B cell (primary cell): Measurements from ENCODE around the gene DMAP1. TPM values are rescaled to one million over a fixed set of nuclear protein-coding genes. Genes with fewer than 3 reads are reported as not detected.

Source experiments
- ATAC-seq: fragments of 200-7000 bp; cut with Tn5 transposase; one replicate; pipeline ENCODE4 v1.10.0; 2021; ENCODE audit warnings: low read depth, mild to moderate bottlenecking, moderate number of reproducible peaks, moderate library complexity
- CTCF ChIA-PET: fragments of 350-600 bp; sonication (Branson Sonifier 250); formaldehyde crosslinking; loops from one replicate; lab custom pipeline; 2021; ENCODE audit warnings: antibody characterized with exemption, inconsistent platforms; lab: Charles Lee
- POLR2A ChIA-PET: fragments of 350-600 bp; sonication (Branson Sonifier 250); formaldehyde crosslinking; loops from one replicate; lab custom pipeline; 2021; ENCODE audit warnings: antibody characterized with exemption; lab: Charles Lee
- DNase-seq: peaks from one replicate; pipeline ENCODE4 v3.0.0; 2013
- H2AFZ ChIP-seq: 2 replicates; pipeline ENCODE4 v1.6.1; 2012; ENCODE audit warnings: mild to moderate bottlenecking, low read depth, low read length; ENCODE audit not compliant: insufficient read depth, poor library complexity, severe bottlenecking
- H3K27ac ChIP-seq, 2 donors: 1 replicate in 1 of 2; 2 replicates in 1 of 2; pipeline ENCODE4 v1.5.1; 2012 to 2013; ENCODE audit warnings: low read length in 2 of 2, mild to moderate bottlenecking in 2 of 2, moderate library complexity in 1 of 2
- H3K27me3 ChIP-seq, 4 experiments: fragments of 200-600 bp in 1 of 4; sonication (generic) in 1 of 4; replicated peaks in 1 of 4; 1 replicate in 2 of 4; 2 replicates in 2 of 4; pipeline versions ENCODE4 v1.6.1 to v1.7.0; 2013 to 2016; ENCODE audit warnings: low read length in 3 of 4, mild to moderate bottlenecking in 2 of 4, mixed read lengths in 1 of 4, moderate library complexity in 1 of 4; ENCODE audit not compliant: insufficient read depth in 4 of 4, control insufficient read depth in 3 of 4; ENCODE audit errors: control extremely low read depth in 1 of 4
- H3K36me3 ChIP-seq, 2 experiments: replicated peaks in 1 of 2; 1 replicate in 1 of 2; 2 replicates in 1 of 2; pipeline versions ENCODE4 v1.6.1 to v1.7.1; 2013; ENCODE audit warnings: low read length in 1 of 2; ENCODE audit not compliant: insufficient read depth in 2 of 2, control insufficient read depth in 1 of 2; ENCODE audit errors: control extremely low read depth in 1 of 2, extremely low read depth in 1 of 2
- H3K4me1 ChIP-seq, 2 donors: fragments of 200-600 bp in 1 of 2; sonication (generic) in 1 of 2; 1 replicate in 1 of 2; 2 replicates in 1 of 2; pipeline versions ENCODE4 v1.5.1 to v1.6.1; 2013 to 2017; ENCODE audit warnings: low read length in 2 of 2; ENCODE audit not compliant: control insufficient read depth in 2 of 2, insufficient read depth in 2 of 2
- H3K4me2 ChIP-seq: replicated peaks from 2 replicates; pipeline ENCODE3; 2012; ENCODE audit warnings: mild to moderate bottlenecking, low read depth, low read length; ENCODE audit not compliant: poor library complexity, severe bottlenecking
- H3K4me3 ChIP-seq, 5 experiments: fragments of 200-600 bp in 1 of 5; sonication (generic) in 1 of 5; 1 replicate in 3 of 5; 2 replicates in 2 of 5; pipeline versions ENCODE4 v1.5.1 to v1.7.0; 2011 to 2016; ENCODE audit warnings: low read length in 4 of 5, mild to moderate bottlenecking in 4 of 5, low read depth in 2 of 5, control low read depth in 1 of 5, moderate library complexity in 1 of 5; ENCODE audit not compliant: insufficient read depth in 1 of 5; ENCODE audit errors: control extremely low read depth in 1 of 5, extremely low read depth in 1 of 5
- H3K79me2 ChIP-seq: fragments of 200-600 bp; sonication (generic); one replicate; pipeline ENCODE4 v1.6.0; 2016; ENCODE audit warnings: low read length; ENCODE audit not compliant: control insufficient read depth, insufficient read depth
- H3K9ac ChIP-seq: fragments of 200-600 bp; sonication (generic); 2 replicates; pipeline ENCODE4 v1.6.1; 2017; ENCODE audit warnings: mild to moderate bottlenecking, low read length, moderate library complexity
- H3K9me3 ChIP-seq, 3 donors: one replicate each; pipeline versions ENCODE4 v1.6.1 to v1.7.1; 2013; ENCODE audit warnings: low read length in 2 of 3; ENCODE audit not compliant: control insufficient read depth in 2 of 3, insufficient read depth in 1 of 3; ENCODE audit errors: control extremely low read depth in 1 of 3
- H4K20me1 ChIP-seq: 2 replicates; pipeline ENCODE4 v1.6.0; 2012; ENCODE audit warnings: mild to moderate bottlenecking, low read length; ENCODE audit not compliant: insufficient read depth, control insufficient read depth, poor library complexity, severe bottlenecking
- H3K27ac Mint-ChIP-seq: one replicate; pipeline ENCODE4 v1.8.0; 2021; ENCODE audit warnings: mixed read lengths
- H3K27me3 Mint-ChIP-seq: one replicate; pipeline ENCODE4 v1.8.0; 2021; ENCODE audit warnings: mixed read lengths
- H3K4me1 Mint-ChIP-seq: one replicate; pipeline ENCODE4 v1.8.0; 2021; ENCODE audit warnings: mixed read lengths
- H3K4me3 Mint-ChIP-seq: one replicate; pipeline ENCODE4 v1.8.0; 2021; ENCODE audit warnings: mixed read lengths
- H3K9me3 Mint-ChIP-seq: one replicate; pipeline ENCODE4 v1.8.0; 2022; ENCODE audit warnings: mixed read lengths; ENCODE audit not compliant: insufficient read depth
- EZH2 ChIP-seq: IDR thresholded peaks from 2 replicates; pipeline ENCODE4 v1.6.1; 2012; ENCODE audit warnings: borderline replicate concordance, low read depth, mild to moderate bottlenecking, moderate library complexity, low read length; ENCODE audit not compliant: insufficient read depth, poor library complexity, severe bottlenecking
- WGBS: methylation state at CpG from one replicate; pipeline ENCODE4 v1.1.5; 2013; ENCODE audit warnings: missing lambda C conversion rate; ENCODE audit not compliant: insufficient coverage; 5-methylcytosine and 5-hydroxymethylcytosine counted together
- intact Hi-C: fragments of 100-400 bp; cut with micrococcal nuclease; formaldehyde crosslinking; loops from one replicate; pipeline ENCODE4 v1.10.0; 2022
- polyA plus RNA-seq: library from polyadenylated mRNA; depleted of rRNA; stranded (reverse); fragments of >200 nt; gene quantifications from 2 replicates; pipeline ENCODE4 v1.2.3, GENCODE V29; 2012
- total RNA-seq, 2 donors: library from RNA; stranded (reverse); fragments of 120-200 nt in 1 of 2; gene quantifications; 1 replicate in 1 of 2; 2 replicates in 1 of 2; pipeline versions ENCODE4 v1.2.3 to v1.2.4, GENCODE V29; 2013 to 2022
- TF ChIP-seq, protein P1 (sequence below): fragments of 200-600 bp; IDR thresholded peaks from one replicate; pipeline ENCODE4 v1.8.0; 2022; ENCODE audit warnings: antibody characterized with exemption, mild to moderate bottlenecking

DMAP1 gene
- total and polyA plus RNA-seq, 2 donors (not counting 1 experiment from before 2014, with no cell fraction given), result 88.5 to 116 TPM

DNA sequence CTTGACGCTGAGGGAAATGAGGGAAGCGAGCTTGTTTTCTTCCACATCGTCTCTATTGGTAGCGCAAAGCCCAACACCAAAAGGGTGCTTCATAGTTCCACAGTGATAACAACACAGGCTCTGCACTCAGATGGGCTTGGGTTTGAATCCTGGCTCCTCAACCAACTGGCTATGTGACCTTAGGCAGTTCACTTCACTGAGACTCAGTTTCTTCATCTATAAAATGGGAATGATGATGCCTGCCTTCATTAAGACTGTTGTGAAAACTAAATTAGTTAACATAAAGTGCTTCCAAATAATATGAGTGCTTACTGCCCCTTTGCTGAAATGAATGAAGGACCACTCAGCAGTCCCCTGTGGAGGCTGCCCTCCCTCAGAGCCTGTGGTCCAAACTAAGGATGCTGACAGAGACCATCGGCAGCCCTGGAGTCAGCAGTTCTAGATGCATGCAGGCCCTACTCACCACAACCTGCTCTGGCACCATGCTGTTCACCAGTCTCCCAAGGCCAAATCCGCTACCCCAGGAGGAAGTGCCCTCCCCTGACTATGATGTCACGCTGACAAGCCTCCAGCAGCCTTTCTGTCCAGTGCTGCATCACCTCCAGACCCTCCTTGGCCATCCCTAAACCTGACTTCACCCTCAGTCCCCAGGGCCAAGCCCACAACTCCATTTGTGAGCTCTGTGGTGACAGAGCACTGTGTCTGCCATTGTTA is 30.7 kb downstream of the DMAP1 start:
- H3K27me3 Mint-ChIP-seq, result no peaks in the 10 kb centered on the region
- H3K9ac ChIP-seq, result no peak overlapping the region
- H3K4me3 ChIP-seq, result no peak overlapping the region
- TF ChIP-seq, protein P1, sequence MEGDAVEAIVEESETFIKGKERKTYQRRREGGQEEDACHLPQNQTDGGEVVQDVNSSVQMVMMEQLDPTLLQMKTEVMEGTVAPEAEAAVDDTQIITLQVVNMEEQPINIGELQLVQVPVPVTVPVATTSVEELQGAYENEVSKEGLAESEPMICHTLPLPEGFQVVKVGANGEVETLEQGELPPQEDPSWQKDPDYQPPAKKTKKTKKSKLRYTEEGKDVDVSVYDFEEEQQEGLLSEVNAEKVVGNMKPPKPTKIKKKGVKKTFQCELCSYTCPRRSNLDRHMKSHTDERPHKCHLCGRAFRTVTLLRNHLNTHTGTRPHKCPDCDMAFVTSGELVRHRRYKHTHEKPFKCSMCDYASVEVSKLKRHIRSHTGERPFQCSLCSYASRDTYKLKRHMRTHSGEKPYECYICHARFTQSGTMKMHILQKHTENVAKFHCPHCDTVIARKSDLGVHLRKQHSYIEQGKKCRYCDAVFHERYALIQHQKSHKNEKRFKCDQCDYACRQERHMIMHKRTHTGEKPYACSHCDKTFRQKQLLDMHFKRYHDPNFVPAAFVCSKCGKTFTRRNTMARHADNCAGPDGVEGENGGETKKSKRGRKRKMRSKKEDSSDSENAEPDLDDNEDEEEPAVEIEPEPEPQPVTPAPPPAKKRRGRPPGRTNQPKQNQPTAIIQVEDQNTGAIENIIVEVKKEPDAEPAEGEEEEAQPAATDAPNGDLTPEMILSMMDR, result no peak
- no peak for TF ChIP-seq EZH2
- peaks cover 4% of the 10 kb centered on the region for H3K4me1 Mint-ChIP-seq
- H3K4me3 Mint-ChIP-seq, result no peak overlapping the region
- H3K9me3 Mint-ChIP-seq, result no peaks in the 10 kb centered on the region
- intact Hi-C loops, result no loop called here
- ChIA-PET POLR2A (no interaction called here), CTCF (no interaction called here)
- no peaks in the 10 kb centered on the region for H4K20me1 ChIP-seq
- ATAC-seq (no peak), DNase-seq (no peak)
- H3K27ac ChIP-seq, result no peak overlapping the region
- H3K27ac Mint-ChIP-seq, result no peak overlapping the region
- H3K27me3 ChIP-seq, result no peaks in the 10 kb centered on the region
- H3K79me2 ChIP-seq, result no peaks in the 10 kb centered on the region
- peaks cover 0 to 25% of the 10 kb centered on the region in 2 experiments for H3K36me3 ChIP-seq
- H3K9me3 ChIP-seq, result no peaks in the 10 kb centered on the region
- no peak overlapping the region for H2AFZ ChIP-seq
- H3K4me2 ChIP-seq, result no peak overlapping the region
- H3K4me1 ChIP-seq, result no peaks in the 10 kb centered on the region
- WGBS, result 98% methylated on average over 7 of the region's 7 CpGs

- ATAC-seq (no peak), DNase-seq (no peak)
- intact Hi-C loops, result no loop called here
- Histone ChIP-seq H3K27ac (no peak overlapping the region), H3K9ac (no peak overlapping the region), H3K4me2 (no peak overlapping the region), H3K4me1 (no peaks in the 10 kb centered on the region), H3K4me3 (no peak overlapping the region), H3K36me3 (peaks cover 0 to 26% of the 10 kb centered on the region in 2 experiments), H2AFZ (no peak overlapping the region), H3K27me3 (no peaks in the 10 kb centered on the region), H4K20me1 (no peaks in the 10 kb centered on the region), H3K79me2 (no peaks in the 10 kb centered on the region), H3K9me3 (no peaks in the 10 kb centered on the region)
- H3K4me1 Mint-ChIP-seq, result peaks cover 1% of the 10 kb centered on the region
- H3K4me3 Mint-ChIP-seq, result no peak overlapping the region
- POLR2A ChIA-PET, result no interaction called here
- no peaks in the 10 kb centered on the region for H3K27me3 Mint-ChIP-seq
- 96% methylated on average over 9 of the region's 9 CpGs for WGBS
- CTCF ChIA-PET, result no interaction called here
- H3K9me3 Mint-ChIP-seq, result no peaks in the 10 kb centered on the region
- TF ChIP-seq, protein P1, result no peak
- TF ChIP-seq EZH2, result no peak
- no peak overlapping the region for H3K27ac Mint-ChIP-seq
Observed at GRCh38 chr1:44244986-44245385, 31.7 kb downstream of the DMAP1 start.
